Activated CD8-positive, alpha-beta T cell treated with anti-CD3 and anti-CD28 coated beads for 36 hours (primary cell): ENCODE data around the gene CAMTA1. TPM values are rescaled to one million over a fixed set of nuclear protein-coding genes. Genes with fewer than 3 reads are reported as not detected.

Source experiments
- ATAC-seq: fragments of 200-7000 bp; cut with Tn5 transposase; one replicate; pipeline ENCODE4 v1.10.0; 2021; ENCODE audit warnings: mild to moderate bottlenecking, moderate library complexity
- CTCF ChIA-PET: fragments of 350-600 bp; sonication (Branson Sonifier 250); formaldehyde crosslinking; loops from one replicate; lab custom pipeline; 2021; ENCODE audit warnings: antibody characterized with exemption; lab: Charles Lee
- POLR2A ChIA-PET: fragments of 350-600 bp; sonication (Branson Sonifier 250); formaldehyde crosslinking; loops from one replicate; lab custom pipeline; 2021; ENCODE audit warnings: antibody characterized with exemption; lab: Charles Lee
- DNase-seq: peaks from one replicate; pipeline ENCODE4 v3.0.0-alpha.2; 2020
- H3K27ac Mint-ChIP-seq: one replicate; pipeline ENCODE4 v1.8.0; 2021; ENCODE audit warnings: mild to moderate bottlenecking, mixed read lengths
- H3K27me3 Mint-ChIP-seq: one replicate; pipeline ENCODE4 v1.8.0; 2021; ENCODE audit warnings: mixed read lengths
- H3K36me3 Mint-ChIP-seq: one replicate; pipeline ENCODE4 v1.8.0; 2021; ENCODE audit warnings: low read depth, mixed read lengths
- H3K4me1 Mint-ChIP-seq: one replicate; pipeline ENCODE4 v1.8.0; 2021; ENCODE audit warnings: low read depth, mixed read lengths
- H3K4me3 Mint-ChIP-seq: one replicate; pipeline ENCODE4 v1.8.0; 2021; ENCODE audit warnings: mild to moderate bottlenecking, moderate library complexity, mixed read lengths
- H3K9me3 Mint-ChIP-seq: one replicate; pipeline ENCODE4 v1.8.0; 2021; ENCODE audit warnings: mixed read lengths
- CTCF ChIP-seq: fragments of 200-600 bp; IDR thresholded peaks from one replicate; pipeline ENCODE4 v1.8.0; 2022; ENCODE audit warnings: antibody characterized with exemption, mild to moderate bottlenecking
- intact Hi-C: fragments of 100-400 bp; cut with micrococcal nuclease; formaldehyde crosslinking; loops from one replicate; pipeline ENCODE4 v1.10.0; 2022
- total RNA-seq, 2 experiments: library from RNA; stranded (reverse); gene quantifications; one replicate each; pipeline ENCODE4 v1.2.3, GENCODE V29; 2021

The CAMTA1 gene
- total RNA-seq, 2 experiments from 2014 or later: 67.7 to 70.9 TPM

- H3K4me3 Mint-ChIP-seq: no peak overlapping the region
- no peak for TF ChIP-seq CTCF
- H3K36me3 Mint-ChIP-seq: no peaks in the 10 kb centered on the region
- DNase-seq: no peak
- no peak for ATAC-seq
- no peaks in the 10 kb centered on the region for H3K27me3 Mint-ChIP-seq
- POLR2A ChIA-PET: interaction anchor here (1.5 kb wide), 1 partner anchor 11 kb away, joined by 3 read pairs; no protein-coding TSS in a partner anchor
- CTCF ChIA-PET: no interaction called here
- H3K9me3 Mint-ChIP-seq: no peaks in the 10 kb centered on the region
- H3K27ac Mint-ChIP-seq: no peak overlapping the region
- intact Hi-C loops: no loop called here
- no peaks in the 10 kb centered on the region for H3K4me1 Mint-ChIP-seq
Measured at GRCh38 chr1:7464736-7465135, 679.5 kb downstream of the CAMTA1 start.

GRCh38 chr1:7467476-7468175 lies 682.4 kb downstream of the CAMTA1 start:
- POLR2A ChIA-PET: no interaction called here

GRCh38 chr1:7468248-7468647 lies 683.0 kb downstream of the CAMTA1 start:
- ChIA-PET CTCF (no interaction called here), POLR2A (no interaction called here)
- H3K4me3 Mint-ChIP-seq: no peak overlapping the region
- no peak overlapping the region for H3K27ac Mint-ChIP-seq
- ATAC-seq (no peak), DNase-seq (no peak)
- intact Hi-C loops: no loop called here
- no peaks in the 10 kb centered on the region for H3K27me3 Mint-ChIP-seq
- no peaks in the 10 kb centered on the region for H3K4me1 Mint-ChIP-seq
- H3K9me3 Mint-ChIP-seq: no peaks in the 10 kb centered on the region
- no peaks in the 10 kb centered on the region for H3K36me3 Mint-ChIP-seq
- TF ChIP-seq CTCF: no peak

More at GRCh38 chr1:7467476-7468175, 682.4 kb downstream of the CAMTA1 start:
- no peak overlapping the region for H3K27ac Mint-ChIP-seq
- H3K27me3 Mint-ChIP-seq: no peaks in the 10 kb centered on the region
- DNase-seq (no peak), ATAC-seq (no peak)
- H3K4me1 Mint-ChIP-seq: no peaks in the 10 kb centered on the region
- TF ChIP-seq CTCF: no peak
- no peak overlapping the region for H3K4me3 Mint-ChIP-seq
- no peaks in the 10 kb centered on the region for H3K9me3 Mint-ChIP-seq
- CTCF ChIA-PET: no interaction called here
- H3K36me3 Mint-ChIP-seq: no peaks in the 10 kb centered on the region
- intact Hi-C loops: no loop called here

GRCh38 chr1:7469255-7469938 lies 684.1 kb downstream of the CAMTA1 start:
- ChIA-PET POLR2A (no interaction called here), CTCF (no interaction called here)
- H3K4me1 Mint-ChIP-seq: no peaks in the 10 kb centered on the region
- no peaks in the 10 kb centered on the region for H3K9me3 Mint-ChIP-seq
- intact Hi-C loops: no loop called here
- TF ChIP-seq CTCF: no peak
- H3K36me3 Mint-ChIP-seq: no peaks in the 10 kb centered on the region
- DNase-seq (no peak), ATAC-seq (no peak)
- no peak overlapping the region for H3K4me3 Mint-ChIP-seq
- no peak overlapping the region for H3K27ac Mint-ChIP-seq
- H3K27me3 Mint-ChIP-seq: no peaks in the 10 kb centered on the region
